ENCODE results near the gene CEP97.

DNA sequence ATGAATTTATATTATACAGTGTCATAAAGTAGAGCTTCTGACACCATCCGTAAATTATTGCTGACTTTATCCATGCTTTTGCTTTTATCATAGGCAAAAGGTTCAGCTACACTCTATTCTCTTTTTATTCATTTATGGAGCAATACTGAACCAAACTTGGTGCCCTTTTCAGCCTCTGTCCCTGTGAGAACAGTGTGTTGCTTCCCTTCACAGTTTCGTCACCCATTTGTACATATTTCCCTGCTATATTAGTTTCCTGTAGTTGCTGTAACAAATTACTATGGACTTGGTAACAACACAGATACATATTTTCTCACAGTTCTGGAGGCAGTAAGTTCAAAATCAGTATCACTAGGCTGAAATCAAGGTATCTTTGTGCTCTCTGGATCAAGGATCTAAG, 35.1 kb upstream of the CEP97 start:
- TF ChIP-seq, protein P1, sequence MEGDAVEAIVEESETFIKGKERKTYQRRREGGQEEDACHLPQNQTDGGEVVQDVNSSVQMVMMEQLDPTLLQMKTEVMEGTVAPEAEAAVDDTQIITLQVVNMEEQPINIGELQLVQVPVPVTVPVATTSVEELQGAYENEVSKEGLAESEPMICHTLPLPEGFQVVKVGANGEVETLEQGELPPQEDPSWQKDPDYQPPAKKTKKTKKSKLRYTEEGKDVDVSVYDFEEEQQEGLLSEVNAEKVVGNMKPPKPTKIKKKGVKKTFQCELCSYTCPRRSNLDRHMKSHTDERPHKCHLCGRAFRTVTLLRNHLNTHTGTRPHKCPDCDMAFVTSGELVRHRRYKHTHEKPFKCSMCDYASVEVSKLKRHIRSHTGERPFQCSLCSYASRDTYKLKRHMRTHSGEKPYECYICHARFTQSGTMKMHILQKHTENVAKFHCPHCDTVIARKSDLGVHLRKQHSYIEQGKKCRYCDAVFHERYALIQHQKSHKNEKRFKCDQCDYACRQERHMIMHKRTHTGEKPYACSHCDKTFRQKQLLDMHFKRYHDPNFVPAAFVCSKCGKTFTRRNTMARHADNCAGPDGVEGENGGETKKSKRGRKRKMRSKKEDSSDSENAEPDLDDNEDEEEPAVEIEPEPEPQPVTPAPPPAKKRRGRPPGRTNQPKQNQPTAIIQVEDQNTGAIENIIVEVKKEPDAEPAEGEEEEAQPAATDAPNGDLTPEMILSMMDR (conservative IDR thresholded peaks at IDR 0.05; ENCODE audit: low read depth in 2 of 2) = no peak
- TF ChIP-seq EZH2 (IDR thresholded peaks at IDR 0.05; ENCODE audit: low read depth, unreplicated experiment) (no peak), EZH2phosphoT487 (IDR thresholded peaks at IDR 0.05; ENCODE audit: unreplicated experiment) (no peak), POLR2AphosphoS5 (IDR thresholded peaks at IDR 0.05; ENCODE audit: low read depth) (no peak), ZNF114 (CRISPR knock-in tag; IDR thresholded peaks at IDR 0.05) (no peak), NANOG (IDR thresholded peaks at IDR 0.05; ENCODE audit: borderline replicate concordance) (no peak), ZNF331 (CRISPR knock-in tag; IDR thresholded peaks at IDR 0.05; ENCODE audit: low read depth) (no peak), STAT1 (IDR thresholded peaks at IDR 0.05; ENCODE audit: unreplicated experiment) (no peak), JUNB (IDR thresholded peaks at IDR 0.05; ENCODE audit: unreplicated experiment) (no peak)
- TF ChIP-seq, protein P2, sequence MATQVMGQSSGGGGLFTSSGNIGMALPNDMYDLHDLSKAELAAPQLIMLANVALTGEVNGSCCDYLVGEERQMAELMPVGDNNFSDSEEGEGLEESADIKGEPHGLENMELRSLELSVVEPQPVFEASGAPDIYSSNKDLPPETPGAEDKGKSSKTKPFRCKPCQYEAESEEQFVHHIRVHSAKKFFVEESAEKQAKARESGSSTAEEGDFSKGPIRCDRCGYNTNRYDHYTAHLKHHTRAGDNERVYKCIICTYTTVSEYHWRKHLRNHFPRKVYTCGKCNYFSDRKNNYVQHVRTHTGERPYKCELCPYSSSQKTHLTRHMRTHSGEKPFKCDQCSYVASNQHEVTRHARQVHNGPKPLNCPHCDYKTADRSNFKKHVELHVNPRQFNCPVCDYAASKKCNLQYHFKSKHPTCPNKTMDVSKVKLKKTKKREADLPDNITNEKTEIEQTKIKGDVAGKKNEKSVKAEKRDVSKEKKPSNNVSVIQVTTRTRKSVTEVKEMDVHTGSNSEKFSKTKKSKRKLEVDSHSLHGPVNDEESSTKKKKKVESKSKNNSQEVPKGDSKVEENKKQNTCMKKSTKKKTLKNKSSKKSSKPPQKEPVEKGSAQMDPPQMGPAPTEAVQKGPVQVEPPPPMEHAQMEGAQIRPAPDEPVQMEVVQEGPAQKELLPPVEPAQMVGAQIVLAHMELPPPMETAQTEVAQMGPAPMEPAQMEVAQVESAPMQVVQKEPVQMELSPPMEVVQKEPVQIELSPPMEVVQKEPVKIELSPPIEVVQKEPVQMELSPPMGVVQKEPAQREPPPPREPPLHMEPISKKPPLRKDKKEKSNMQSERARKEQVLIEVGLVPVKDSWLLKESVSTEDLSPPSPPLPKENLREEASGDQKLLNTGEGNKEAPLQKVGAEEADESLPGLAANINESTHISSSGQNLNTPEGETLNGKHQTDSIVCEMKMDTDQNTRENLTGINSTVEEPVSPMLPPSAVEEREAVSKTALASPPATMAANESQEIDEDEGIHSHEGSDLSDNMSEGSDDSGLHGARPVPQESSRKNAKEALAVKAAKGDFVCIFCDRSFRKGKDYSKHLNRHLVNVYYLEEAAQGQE (IDR thresholded peaks at IDR 0.05; ENCODE audit: unreplicated experiment) = no peak
- TF ChIP-seq, protein P3, sequence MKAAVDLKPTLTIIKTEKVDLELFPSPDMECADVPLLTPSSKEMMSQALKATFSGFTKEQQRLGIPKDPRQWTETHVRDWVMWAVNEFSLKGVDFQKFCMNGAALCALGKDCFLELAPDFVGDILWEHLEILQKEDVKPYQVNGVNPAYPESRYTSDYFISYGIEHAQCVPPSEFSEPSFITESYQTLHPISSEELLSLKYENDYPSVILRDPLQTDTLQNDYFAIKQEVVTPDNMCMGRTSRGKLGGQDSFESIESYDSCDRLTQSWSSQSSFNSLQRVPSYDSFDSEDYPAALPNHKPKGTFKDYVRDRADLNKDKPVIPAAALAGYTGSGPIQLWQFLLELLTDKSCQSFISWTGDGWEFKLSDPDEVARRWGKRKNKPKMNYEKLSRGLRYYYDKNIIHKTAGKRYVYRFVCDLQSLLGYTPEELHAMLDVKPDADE (IDR thresholded peaks at IDR 0.05) = no peak
